DMS114 treated with DMSO at 0.1 percent for 48 hours (cell line): ENCODE results near the gene MED26.
"Not testable (repeated sequence)": the region's sequence is repeated elsewhere in the genome, so short reads cannot be mapped to it uniquely, and the experiment has no call there.

Experiments used
- DNase-seq: peaks from one replicate; lab custom pipeline; 2025; ENCODE audit not compliant: unreplicated experiment; lab: John Stamatoyannopoulos, UW

Gene MED26

DNA sequence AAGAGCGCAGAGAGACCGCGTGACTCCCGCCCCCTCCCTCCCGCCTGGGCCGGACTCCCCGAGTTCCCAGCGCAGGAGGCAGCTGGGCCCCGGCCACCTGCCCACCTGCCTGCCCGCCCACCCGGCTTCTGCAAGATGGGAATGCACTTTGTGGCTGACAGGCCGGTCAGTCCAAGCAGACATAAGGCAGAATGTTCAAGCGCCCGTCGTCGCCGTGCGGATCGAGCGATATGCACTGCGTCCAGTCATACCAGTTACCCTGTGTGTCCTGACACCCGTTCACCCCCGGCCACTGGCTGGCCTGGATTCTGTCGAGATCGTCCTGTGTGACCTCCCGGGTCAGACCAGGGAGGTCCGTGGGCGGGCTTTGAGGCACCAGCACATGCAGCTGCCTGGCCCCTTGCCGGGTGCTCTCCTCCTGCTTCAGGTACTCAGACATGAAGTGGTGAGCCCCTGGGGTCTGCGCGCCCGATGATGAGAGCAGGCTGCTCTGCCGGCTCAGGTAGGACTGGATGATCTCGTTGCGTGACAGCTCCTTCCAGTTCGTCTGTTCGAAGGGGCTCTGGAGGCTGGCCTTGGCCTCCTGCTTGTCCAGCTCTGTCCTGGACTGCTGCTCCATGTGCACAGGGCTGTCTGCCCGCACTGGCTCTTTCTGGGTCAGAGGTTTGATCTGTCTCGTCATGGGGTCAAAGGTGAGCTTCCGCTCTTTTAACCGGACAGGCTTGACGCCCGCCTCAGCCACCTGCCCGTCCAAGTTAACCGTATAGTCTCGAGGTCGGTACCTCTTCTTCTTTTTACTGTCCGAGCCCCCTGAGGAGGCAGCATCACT is 51.9 kb downstream of the MED26 start:
- DNase-seq = no peak

DNA sequence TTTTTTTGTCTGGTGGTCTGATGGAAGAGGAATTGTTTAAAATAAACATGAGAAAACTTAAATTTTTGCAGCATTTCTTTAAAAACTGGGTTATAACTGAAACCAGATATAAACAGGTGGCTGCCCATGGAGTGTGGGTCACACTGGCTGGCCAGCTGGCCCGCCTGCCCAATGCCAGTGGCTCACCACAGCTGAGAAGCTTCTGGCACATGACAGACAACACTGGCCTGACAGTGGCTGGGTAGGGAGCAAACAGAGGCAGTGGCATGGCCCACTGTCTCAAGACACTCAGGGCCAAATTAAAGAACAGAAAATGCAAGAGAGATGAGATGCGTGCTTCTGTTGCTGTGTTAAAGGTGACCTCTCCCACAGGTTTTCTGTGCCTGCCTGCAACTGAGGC is 52.7 kb downstream of the MED26 start:
- DNase-seq = no peak

DNA sequence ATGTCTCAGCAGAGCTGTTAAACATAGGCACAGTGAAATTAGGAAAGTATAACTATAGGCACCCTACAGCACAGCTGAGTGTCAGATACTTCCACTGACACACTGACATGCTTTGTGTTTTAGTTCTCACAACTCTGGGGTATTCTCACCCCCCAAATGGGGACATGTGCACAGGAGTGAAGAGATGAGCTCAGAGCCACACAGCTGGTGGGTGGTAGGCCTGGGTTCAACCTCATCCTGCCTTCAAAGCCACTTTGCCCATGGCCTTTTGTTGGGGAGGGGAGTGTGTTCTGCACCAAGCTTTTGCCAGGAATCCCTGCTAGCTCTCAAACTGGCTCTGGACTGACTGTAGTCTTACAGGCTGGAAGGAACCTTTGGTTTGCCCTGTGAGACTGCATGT is 54.1 kb downstream of the MED26 start:
- DNase-seq = no peak

DNA sequence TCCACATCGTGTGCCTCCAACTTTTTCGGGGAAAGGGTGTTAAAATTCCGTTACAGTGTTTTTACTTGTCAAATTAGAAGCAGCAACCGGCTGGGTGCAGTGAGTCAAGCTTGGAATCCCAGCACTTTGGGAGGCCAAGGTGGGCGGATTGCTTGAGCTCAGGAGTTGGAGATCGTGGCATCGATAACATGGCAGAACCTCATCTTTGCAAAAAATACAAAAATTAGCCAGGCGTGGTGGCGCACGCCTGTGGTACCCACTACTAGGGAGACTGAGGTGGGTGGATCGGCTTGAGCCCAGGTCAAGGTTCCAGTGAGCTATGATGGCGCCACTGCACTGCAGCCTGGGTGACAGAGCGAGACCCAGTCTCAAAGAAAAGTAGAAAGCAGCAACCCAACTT is 54.7 kb downstream of the MED26 start:
- no peak for DNase-seq

DNA sequence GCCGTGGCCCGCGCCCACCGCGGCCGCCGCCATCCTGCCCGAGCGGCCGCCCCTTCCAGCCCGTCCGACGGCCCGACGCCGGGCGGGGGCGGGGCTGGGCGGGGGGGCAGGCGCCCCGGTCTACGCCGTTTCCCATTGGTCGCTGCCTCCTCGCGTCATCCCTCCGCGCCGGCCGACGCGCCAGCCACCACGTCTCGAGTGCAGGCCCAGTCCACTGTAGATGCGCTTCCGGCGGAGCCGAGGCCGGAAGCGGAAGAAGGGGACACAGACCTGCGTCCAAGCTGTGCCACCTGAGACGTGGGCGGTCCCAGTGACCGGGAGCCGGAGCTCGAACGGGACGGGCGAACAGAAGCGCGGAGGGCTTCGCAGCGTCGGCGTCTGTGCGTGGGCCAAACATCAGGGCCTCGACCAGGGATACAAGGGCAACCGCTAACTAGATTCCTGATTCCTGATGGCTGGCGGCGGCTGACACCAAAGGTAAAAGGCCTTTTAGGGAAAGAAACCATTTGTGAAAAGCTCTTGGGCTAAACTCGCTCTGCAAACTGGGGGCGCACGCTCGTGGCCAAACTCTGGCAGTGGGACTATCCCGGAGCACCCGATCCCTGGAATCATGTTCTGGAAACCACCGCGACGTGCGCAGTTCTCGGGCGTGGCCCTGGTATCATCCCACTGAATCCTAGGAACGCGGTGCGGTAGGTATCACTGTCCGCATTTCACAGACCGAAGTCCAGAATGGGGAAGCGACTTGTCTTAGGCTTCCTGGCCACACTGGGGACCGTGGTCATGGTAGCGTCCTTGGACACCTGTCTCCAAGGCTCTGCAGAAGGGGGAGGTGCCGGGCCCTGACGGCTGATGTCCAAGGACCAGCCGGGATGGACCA is 55.4 kb downstream of the MED26 start, which contains the start of gene SLC35E1:
Gene SLC35E1 (minus strand): TSS at position 84 of the 880 bp plus-strand sequence. CDS start 51 bp downstream, at position 33.
- DNase-seq = peak; percentile 91

DNA sequence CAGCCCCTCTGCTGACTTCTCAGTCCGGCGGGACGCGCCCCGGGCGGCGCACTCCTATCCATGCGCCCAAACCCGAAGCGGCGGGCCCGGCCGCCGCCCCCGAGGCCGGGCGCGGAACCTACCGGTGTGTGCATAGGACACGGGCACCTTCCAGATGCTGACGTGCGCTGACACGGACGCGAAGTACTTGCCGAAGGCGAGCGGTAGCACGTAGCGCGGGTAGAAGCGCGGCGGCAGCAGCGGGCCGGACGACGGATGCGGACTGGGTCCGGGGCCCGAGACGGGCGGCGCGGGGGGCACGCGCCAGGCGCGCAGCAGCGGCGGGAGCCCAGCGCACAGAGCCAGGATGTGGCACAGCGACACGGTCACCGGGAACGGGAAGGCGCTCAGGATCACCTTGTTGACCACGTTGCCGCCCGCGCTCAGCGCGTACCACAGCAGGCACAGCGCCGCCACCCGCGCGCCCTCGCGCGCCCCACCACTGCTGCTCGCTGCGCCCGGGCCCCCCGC is 56.1 kb downstream of the MED26 start:
- no peak for DNase-seq

DNA sequence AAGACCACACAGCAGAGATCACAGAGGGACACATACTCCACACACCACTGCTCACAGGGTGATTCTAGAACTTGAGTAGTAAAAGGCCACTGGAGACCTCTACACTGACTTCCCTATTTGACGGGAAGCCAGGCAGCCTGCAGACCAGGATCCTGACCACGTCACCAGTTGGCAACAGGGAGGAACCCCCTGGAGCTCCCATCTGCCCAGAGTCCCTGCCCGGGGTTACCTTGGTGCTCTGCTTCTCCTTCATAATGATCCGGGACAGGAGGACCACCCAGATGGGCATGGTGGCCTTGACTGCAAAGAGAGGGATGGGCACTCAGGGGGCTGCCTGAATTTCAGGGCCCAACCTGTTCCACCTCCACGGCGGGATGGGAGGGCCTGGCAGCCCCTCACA is 56.7 kb downstream of the MED26 start:
- peak; percentile 11 for DNase-seq

DNA sequence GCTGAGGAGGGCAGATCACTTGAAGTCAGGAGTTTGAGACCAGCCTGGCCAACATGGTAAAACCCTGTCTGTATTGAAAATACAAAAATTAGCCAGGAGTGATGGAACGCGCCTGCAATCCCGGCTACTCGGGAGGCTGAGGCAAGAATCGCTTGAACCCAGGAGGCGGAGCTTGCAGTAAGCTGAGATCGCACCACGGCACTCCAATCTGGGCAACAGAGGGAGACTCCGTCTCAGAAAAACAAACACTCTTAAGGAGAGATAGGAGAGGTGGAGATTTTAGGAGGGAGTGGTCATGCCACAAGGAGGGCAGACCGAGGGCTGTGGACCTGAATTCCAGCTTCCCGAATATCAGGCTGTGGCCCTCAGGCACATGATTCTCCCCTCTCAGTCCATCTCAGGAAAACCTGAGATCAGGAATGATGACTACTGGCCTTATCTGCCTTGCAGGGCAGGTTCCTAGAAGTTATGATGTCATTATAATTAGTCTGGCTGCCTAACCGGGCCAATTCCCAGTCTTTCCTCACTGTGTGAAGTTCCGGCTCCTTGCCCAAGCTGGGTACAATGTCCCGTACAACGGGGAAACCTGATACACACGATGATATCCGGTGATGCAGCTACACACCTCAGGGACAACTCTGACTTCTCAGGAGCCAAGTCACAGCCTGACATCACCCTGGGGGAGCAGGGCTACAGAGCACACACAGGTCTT is 58.2 kb downstream of the MED26 start:
- no peak for DNase-seq

DNA sequence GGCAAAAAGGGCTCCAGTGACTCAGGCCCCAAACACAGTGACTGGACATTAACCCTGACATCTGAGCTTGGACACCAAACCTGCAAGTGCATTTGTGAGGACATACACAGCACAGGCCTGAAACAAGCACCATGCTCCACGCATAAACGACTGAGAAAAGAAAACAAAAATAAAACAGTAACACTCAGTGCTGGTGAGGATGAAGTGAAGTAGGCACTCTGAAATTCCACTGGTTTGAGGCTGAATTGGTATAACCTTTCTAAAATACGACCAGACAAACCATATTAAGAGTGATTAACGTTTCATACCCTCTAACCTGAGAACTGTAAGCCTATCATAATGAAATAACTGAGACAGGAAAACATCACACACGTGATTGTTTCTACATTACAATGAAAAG is 61.3 kb downstream of the MED26 start:
- DNase-seq = no peak

DNA sequence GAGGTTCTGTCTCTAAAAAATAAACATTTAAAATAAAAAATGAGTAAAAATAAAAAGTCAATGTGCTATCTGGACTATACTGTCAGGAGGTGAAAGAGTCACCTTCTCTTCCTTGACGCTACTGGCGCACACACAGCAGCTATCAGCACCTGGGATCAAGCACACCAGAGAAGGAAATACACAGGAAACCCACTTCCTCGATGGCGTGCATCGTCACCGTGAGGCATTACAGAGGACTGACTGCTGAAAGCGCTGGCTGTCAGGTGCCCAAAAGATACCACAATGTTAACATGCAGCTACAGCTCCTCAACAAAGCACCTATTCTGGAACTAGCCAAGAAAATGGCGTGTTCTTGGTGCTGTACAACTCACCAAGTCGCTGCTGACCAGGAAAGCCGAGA is 61.8 kb downstream of the MED26 start:
- no peak for DNase-seq

DNA sequence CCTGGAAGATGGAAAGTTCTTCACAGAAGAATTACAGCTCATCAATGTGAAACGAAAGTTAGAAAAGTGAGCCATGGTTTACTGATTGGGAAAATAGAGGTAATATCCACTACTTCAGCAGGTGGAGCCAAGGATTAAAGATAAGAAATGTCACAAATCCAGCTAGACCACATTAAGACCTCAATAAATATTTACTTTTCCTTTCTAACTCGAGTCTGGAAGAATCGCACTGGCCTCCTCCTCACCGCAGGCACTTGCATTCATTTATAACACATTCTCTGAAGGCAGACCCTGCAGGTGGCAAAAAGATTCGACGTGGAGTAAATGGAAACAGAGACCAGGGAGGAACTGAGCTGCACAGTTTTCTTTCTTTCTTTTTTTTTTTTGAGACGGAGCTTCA is 63.2 kb downstream of the MED26 start:
- DNase-seq = no peak

DNA sequence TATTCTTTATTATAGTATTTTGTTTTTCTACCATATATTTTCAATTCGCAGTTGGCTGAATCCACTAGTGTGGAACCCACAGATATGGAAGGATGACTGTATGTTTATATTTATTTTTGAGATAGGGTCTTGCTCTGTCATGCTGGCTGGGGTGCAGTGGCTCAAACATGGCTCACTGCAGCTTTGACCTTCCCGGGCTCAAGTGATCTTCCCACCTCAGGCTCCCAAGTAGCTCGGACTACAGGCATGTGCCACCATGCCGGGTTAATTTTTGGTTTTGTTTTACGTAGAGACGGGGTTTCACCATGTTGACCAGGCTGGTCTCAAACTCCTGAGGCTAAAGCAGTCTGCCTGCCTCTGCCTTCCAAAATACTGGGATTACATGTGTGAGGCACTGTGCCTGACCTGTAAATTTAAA is 65.4 kb downstream of the MED26 start:
- no peak for DNase-seq

DNA sequence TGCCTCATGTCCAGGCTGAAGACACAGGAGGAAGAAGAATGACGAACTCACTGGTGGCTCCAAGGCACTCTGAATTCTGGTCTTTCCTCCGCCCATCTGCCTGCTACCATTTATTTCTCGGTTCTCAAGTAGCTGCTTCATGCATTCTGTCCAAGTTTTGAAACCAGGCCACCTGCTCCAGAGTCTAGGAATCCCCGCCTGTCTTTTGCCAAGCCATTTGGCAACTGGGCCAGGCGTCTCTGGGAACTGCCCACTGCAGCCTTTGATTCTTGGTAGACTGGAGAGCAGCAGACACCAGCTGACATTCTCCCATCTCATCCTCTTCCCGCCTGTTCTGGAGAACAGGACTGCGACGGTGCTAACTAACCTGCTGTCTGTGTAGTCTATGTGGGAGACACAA is 66.6 kb downstream of the MED26 start:
- no peak for DNase-seq

DNA sequence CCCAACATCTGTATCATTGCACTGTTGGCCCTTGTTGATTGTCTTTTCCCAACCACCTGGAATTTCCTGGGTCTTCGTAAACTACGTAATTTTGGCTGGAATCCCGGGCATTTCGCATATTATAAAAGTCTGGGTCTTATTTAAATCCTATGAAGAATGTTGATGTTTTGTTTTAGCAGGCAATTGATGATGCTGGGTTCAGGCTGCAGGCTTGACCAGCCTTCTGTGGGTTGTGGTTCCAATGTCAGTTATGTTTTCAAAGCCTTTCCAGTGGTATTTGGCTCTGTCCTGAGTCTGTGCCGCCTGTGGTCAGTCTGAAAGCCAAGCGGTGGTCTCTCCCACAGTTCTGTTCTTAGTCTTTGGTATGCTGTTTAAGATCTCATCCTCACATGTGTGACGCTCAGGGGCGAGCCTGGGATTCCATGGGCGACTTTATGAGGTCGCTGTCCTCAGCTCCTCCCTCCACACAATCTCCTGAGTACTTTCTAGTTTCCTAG is 68.2 kb downstream of the MED26 start:
- no peak for DNase-seq

DNA sequence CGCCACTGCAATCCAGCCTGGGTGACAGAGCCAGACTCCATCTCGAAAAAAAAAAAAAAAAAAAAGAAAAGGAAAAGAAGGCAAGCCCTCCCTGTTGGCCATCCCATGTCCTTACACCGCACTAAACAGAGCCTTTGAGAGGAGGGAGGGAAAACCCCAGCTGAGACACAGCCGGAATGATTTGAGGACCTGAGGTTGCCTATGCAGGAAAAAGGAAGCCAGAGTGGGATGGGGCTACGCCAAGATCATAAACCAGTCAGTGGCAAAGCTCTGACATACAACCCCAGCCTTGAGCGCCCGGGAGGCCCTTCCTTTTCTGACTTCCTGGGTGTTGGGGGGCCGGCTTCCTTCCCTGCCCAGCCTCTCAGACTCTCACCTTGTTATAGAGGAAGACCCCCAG is 73.2 kb downstream of the MED26 start:
- DNase-seq = no peak

DNA sequence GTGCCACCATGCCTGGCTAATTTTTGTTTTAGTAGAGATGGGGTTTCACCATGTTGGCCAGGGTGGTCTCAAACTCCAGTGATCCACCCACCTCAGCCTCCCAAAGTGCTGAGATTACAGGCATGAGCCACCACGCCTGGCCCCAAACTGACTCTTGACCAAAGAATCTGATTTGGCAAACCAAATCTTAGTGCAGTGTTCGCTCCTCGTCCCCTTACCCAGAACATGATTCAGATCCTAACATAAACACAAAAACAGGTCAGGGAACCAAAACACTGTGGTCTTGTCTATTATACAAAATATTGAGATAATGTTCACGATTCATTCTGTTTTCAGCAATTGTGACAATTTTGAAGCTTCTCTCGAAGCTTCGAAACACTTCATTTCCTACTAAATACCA is 76.1 kb downstream of the MED26 start:
- DNase-seq = not testable (repeated sequence)

DNA sequence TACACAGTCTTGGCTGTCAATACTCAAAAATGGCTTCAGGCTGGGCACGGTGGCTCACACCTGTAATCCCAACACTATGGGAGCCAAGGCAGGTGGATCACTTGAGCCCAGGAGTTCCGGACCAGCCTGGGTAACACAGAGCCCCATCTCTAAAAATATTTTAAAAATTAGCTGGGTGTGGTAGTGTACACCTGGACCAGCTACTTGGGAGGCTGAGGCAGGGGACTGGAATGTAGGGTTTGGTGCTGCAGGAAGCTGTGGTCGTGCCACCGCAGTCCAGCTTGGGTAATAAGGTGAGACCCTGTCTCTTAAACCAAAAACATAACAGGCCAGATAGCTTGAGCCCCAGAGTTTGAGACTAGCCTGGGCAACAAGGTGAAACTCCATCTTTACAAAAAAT is 79.0 kb downstream of the MED26 start:
- no peak for DNase-seq

DNA sequence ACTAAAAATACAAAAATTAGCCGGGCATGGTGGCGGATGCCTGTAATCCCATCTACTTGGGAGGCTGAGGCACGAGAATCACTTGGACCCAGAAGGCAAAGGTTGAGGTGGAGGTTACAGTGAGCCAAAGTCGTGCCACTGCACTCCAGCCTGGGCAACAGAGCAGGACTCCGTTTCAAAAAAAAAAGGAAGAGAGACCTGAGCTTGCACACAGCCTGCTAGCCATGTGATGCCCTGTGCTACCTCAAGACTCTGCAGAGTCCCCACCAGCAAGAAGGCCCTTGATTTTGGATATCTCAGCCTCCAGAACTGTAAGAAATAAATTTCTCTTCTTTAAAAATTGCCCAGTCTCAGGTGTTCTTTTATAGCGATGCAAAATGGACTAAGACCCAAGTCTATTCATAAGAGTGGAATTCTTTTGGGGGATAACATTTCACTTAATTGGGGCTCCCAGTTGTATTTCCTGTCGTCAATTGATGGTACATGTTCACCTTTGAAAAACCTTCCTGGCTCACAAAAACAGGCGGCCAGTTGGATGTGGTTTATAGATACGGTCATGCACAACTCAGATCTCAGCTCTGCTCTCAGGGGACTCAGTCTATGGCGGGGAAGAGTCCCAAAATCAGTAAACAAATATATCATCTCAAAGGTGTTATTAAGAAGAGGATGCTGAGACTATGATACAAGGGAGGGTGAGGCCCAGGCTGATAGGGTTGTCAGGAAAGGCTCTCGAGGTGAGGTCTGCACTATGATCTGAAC is 83.4 kb downstream of the MED26 start:
- DNase-seq = no peak

DNA sequence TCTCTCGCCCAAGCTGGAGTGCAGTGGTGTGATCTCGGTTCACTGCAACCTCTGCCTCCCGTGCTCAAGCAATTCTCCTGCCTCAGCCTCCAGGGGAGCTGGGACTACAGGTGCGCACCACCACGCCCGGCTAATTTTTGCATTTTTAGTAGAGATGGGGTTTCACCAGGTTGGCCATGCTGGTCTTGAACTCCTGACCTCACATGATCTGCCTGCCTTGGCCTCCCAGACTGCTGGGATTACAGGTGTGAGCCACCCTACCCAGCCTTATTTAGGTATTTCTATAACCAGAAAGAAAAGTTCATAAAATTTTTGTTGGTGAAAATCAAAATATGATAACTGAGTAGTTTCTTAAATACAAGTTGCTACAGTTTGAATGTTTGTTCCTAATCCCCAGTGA is 84.3 kb downstream of the MED26 start:
- DNase-seq = not testable (repeated sequence)

DNA sequence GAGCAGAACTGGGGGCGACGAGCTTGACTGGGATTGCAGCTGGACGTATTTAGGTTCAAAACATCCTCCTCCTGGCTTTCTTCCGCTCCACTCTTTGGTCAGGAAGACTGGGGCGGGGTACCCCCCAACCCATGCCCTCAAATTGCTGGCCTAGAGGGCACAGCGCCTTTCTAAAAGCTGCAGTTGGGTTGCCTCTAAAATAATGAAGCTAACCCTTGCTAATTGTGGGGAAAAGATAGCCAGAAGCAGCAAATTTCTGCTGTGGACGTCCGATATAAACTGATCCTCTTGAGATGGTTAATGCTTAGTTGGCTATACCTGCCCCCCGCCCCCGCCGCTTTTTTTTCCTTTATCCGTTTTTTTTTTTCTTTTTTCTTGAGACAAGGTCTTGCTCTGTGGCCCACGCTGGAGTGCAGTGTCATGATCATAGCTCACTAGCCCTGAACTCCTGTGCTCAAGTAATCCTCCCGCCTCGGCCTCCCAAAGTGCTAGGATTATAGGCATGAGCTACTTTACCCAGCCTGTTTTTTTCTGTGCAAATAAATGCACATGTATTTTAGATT is 85.0 kb downstream of the MED26 start:
- DNase-seq = no peak
